ENCODE results near the gene NSD2. TPM values are rescaled to one million over a fixed set of nuclear protein-coding genes. Genes with fewer than 3 reads are reported as not detected.
"Not testable (repeated sequence)": the region's sequence is repeated elsewhere in the genome, so short reads cannot be mapped to it uniquely, and the experiment has no call there.

NSD2 gene
- total RNA-seq, 2 donors from 2014 or later, result 23.8 to 36.3 TPM

- DNase-seq (ENCODE audit: low spot score), result no peak
- Histone ChIP-seq H3K9me3 (no peaks in the 10 kb centered on the region), H3K4me3 (no peak overlapping the region), H3K36me3 (peaks cover 20% of the 10 kb centered on the region), H3K4me1 (peaks cover 0 to 6% of the 10 kb centered on the region in 2 donors), H3K27me3 (no peaks in the 10 kb centered on the region), H3K27ac (no peak overlapping the region)
- TF ChIP-seq CTCF (IDR thresholded peaks at IDR 0.05), result no peak
These were observed 31.8 kb downstream of the NSD2 start for GRCh38 chr4:1903035-1903434.

GRCh38 chr4:1904042-1904441 is 32.8 kb downstream of the NSD2 start:
- peaks cover 0 to 4% of the 10 kb centered on the region in 2 donors for H3K4me1 ChIP-seq
- no peak for TF ChIP-seq CTCF (IDR thresholded peaks at IDR 0.05)
- no peak for DNase-seq (ENCODE audit: low spot score)
- peaks cover 20% of the 10 kb centered on the region for H3K36me3 ChIP-seq
- no peak overlapping the region for H3K27ac ChIP-seq
- no peaks in the 10 kb centered on the region for H3K9me3 ChIP-seq
- H3K4me3 ChIP-seq, result no peak overlapping the region
- no peaks in the 10 kb centered on the region for H3K27me3 ChIP-seq

GRCh38 chr4:1907848-1908525 is 36.8 kb downstream of the NSD2 start:
- peaks cover 5% of the 10 kb centered on the region for H3K36me3 ChIP-seq
- DNase-seq (ENCODE audit: low spot score), result no peak
- H3K27me3 ChIP-seq, result no peaks in the 10 kb centered on the region

GRCh38 chr4:1909696-1910095 is 38.5 kb downstream of the NSD2 start:
- H3K27ac ChIP-seq; DNase-seq (ENCODE audit: low spot score); H3K27me3 ChIP-seq; H3K4me3 ChIP-seq; H3K4me1 ChIP-seq; H3K9me3 ChIP-seq: not testable (repeated sequence)
- peaks cover 13% of the 10 kb centered on the region for H3K36me3 ChIP-seq

More at GRCh38 chr4:1907848-1908525, 36.8 kb downstream of the NSD2 start:
- Histone ChIP-seq H3K27ac (no peak overlapping the region), H3K4me1 (no peaks in the 10 kb centered on the region), H3K9me3 (no peaks in the 10 kb centered on the region), H3K4me3 (no peak overlapping the region)
- TF ChIP-seq CTCF (IDR thresholded peaks at IDR 0.05), result no peak

- Histone ChIP-seq H3K4me3 (no peak overlapping the region), H3K36me3 (peaks cover 13% of the 10 kb centered on the region), H3K4me1 (no peaks in the 10 kb centered on the region), H3K27me3 (no peaks in the 10 kb centered on the region), H3K27ac (no peak overlapping the region), H3K9me3 (no peaks in the 10 kb centered on the region)
- peak in 1 of 2 donors; percentile 55 for TF ChIP-seq CTCF (IDR thresholded peaks at IDR 0.05)
- DNase-seq (ENCODE audit: low spot score), result no peak
These were observed 39.5 kb downstream of the NSD2 start for GRCh38 chr4:1910643-1911042.

GRCh38 chr4:1911316-1911715 is 40.1 kb downstream of the NSD2 start:
- H3K36me3 ChIP-seq, result peaks cover 13% of the 10 kb centered on the region
- not testable (repeated sequence) for H3K27ac ChIP-seq

GRCh38 chr4:1922821-1923220 is 51.6 kb downstream of the NSD2 start:
- no peak for DNase-seq (ENCODE audit: low spot score)
- H3K4me3 ChIP-seq, result no peak overlapping the region
- H3K27ac ChIP-seq, result no peak overlapping the region
- peaks cover 16% of the 10 kb centered on the region for H3K36me3 ChIP-seq
- no peaks in the 10 kb centered on the region for H3K4me1 ChIP-seq
- no peaks in the 10 kb centered on the region for H3K9me3 ChIP-seq
- no peaks in the 10 kb centered on the region for H3K27me3 ChIP-seq
- no peak for TF ChIP-seq CTCF (IDR thresholded peaks at IDR 0.05)

More at GRCh38 chr4:1911316-1911715, 40.1 kb downstream of the NSD2 start:
- DNase-seq (ENCODE audit: low spot score); H3K4me3 ChIP-seq; H3K27me3 ChIP-seq; H3K4me1 ChIP-seq; H3K9me3 ChIP-seq: not testable (repeated sequence)

Measured in right atrium auricular region (tissue), 2 donors.